Kidney (tissue), 14 donors: ENCODE data around the gene DACT3. TPM values are rescaled to one million over a fixed set of nuclear protein-coding genes. Genes with fewer than 3 reads are reported as not detected.

Source experiments
- DNase-seq, 5 donors: peaks; one replicate each; pipeline ENCODE4 v3.0.0-alpha.2; 2013 to 2020
- FAIRE-seq: peaks from 2 replicates; lab custom pipeline; 2012; peaks lifted over from hg19 to GRCh38; lab: Jason Lieb, UNC
- H3K27ac ChIP-seq, 2 donors: one replicate each; pipeline ENCODE4 v1.7.0; 2013; ENCODE audit warnings: low read depth in 2 of 2, low read length in 2 of 2, inconsistent platforms in 1 of 2
- H3K27me3 ChIP-seq: one replicate; pipeline ENCODE4 v1.7.1; 2013; ENCODE audit warnings: low read length, inconsistent platforms; ENCODE audit not compliant: control insufficient read depth, insufficient read depth
- H3K36me3 ChIP-seq, 3 donors: one replicate each; pipeline versions ENCODE4 v1.7.0 to v1.7.1; 2013; ENCODE audit warnings: low read length in 3 of 3, control low read depth in 1 of 3, inconsistent platforms in 1 of 3; ENCODE audit not compliant: insufficient read depth in 3 of 3, control insufficient read depth in 2 of 3
- H3K4me1 ChIP-seq, 3 donors: one replicate each; pipeline versions ENCODE4 v1.7.0 to v1.7.1; 2013; ENCODE audit warnings: low read length in 3 of 3, inconsistent platforms in 1 of 3, low read depth in 1 of 3; ENCODE audit not compliant: control insufficient read depth in 2 of 3, insufficient read depth in 2 of 3
- H3K4me3 ChIP-seq, 3 donors: one replicate each; pipeline versions ENCODE4 v1.7.0 to v1.8.1; 2013; ENCODE audit warnings: low read length in 3 of 3, control low read depth in 1 of 3, inconsistent platforms in 1 of 3
- H3K9ac ChIP-seq, 3 donors: one replicate each; pipeline versions ENCODE4 v1.7.0 to v1.7.1; 2013; ENCODE audit warnings: low read length in 3 of 3, control low read depth in 1 of 3, inconsistent platforms in 1 of 3
- H3K9me3 ChIP-seq, 3 donors: one replicate each; pipeline versions ENCODE4 v1.7.0 to v1.7.1; 2013; ENCODE audit warnings: low read length in 3 of 3, control low read depth in 1 of 3, inconsistent platforms in 1 of 3; ENCODE audit not compliant: control insufficient read depth in 2 of 3, insufficient read depth in 1 of 3
- CTCF ChIP-seq: IDR thresholded peaks from 3 replicates; pipeline ENCODE4 v1.5.1; 2012; ENCODE audit warnings: mild to moderate bottlenecking, moderate library complexity, borderline replicate concordance; ENCODE audit not compliant: insufficient read depth; ENCODE audit errors: extremely low read depth
- intact Hi-C: fragments of 100-400 bp; cut with DNase I; formaldehyde crosslinking; loops from one replicate; pipeline ENCODE4 v1.11.1; 2022
- polyA plus RNA-seq: library from polyadenylated mRNA; stranded (reverse); fragments of 350-450 nt; fragmentation: Illumina TruSeq; extraction: RNeasy Lipid Tissue Mini Kit (QIAGEN cat#74804); gene quantifications from one replicate; pipeline ENCODE4 v1.2.3, GENCODE V29; 2014; ENCODE audit warnings: low read depth, low replicate concordance; ENCODE audit not compliant: insufficient read depth
- total RNA-seq: library from RNA; stranded (reverse); fragmentation: NEBNext Ultra II Directional; extraction: Animal tissue kit (Norgen Biotek cat#: 25700); gene quantifications from one replicate; pipeline ENCODE4 v1.2.1, GENCODE V29; 2021
- donor health status: control.
- donor health status: control.
- donor health status: control.
- donor health status: control.
- donor health status: control.
- donor health status: DM: yes; HTN: yes; CAD: no.
- donor health status: Normal renal cell carcinoma (clear cell type).

DACT3 gene
- total and polyA plus RNA-seq, 2 donors from 2014 or later, result 5.4 to 10.4 TPM

DNA sequence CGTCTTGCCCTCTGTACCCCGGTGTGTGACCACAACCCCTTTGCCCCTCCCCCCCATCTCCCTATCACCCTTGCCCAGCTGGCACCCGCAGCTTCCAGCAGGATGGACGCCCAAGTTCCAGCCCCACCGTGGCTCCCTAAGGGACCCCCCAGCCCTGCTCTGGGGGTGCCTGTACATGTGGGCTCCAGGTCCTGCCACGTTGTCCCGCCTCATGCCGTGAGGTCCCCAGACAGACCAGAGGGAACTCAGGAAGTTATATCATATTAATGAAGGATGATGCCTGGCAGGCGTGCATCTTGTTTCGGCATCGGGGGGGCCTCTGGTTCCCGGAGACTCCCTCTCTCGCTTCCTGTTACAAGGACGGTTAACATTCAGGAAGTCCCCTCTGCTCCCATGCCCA is 34.5 kb downstream of the DACT3 start:
- H3K9me3 ChIP-seq, result no peaks in the 10 kb centered on the region
- no peak overlapping the region for H3K9ac ChIP-seq
- no peaks in the 10 kb centered on the region for H3K36me3 ChIP-seq
- peak overlapping the region; percentile 79 to 96 for H3K27ac ChIP-seq
- no peak overlapping the region for H3K4me3 ChIP-seq
- DNase-seq (peak in 1 of 5 donors; percentile 59), FAIRE-seq (no peak)
- H3K4me1 ChIP-seq, result peaks cover 0 to 13% (median 10%) of the 10 kb centered on the region in 3 donors
- TF ChIP-seq CTCF, result no peak
- intact Hi-C loops, result no loop called here
- H3K27me3 ChIP-seq, result no peaks in the 10 kb centered on the region

- H3K27ac ChIP-seq, result peak overlapping the region; percentile 79 to 96
- intact Hi-C loops, result no loop called here
- no peak for FAIRE-seq
Observed at GRCh38 chr19:46625731-46626130, 35.3 kb downstream of the DACT3 start.

DNA sequence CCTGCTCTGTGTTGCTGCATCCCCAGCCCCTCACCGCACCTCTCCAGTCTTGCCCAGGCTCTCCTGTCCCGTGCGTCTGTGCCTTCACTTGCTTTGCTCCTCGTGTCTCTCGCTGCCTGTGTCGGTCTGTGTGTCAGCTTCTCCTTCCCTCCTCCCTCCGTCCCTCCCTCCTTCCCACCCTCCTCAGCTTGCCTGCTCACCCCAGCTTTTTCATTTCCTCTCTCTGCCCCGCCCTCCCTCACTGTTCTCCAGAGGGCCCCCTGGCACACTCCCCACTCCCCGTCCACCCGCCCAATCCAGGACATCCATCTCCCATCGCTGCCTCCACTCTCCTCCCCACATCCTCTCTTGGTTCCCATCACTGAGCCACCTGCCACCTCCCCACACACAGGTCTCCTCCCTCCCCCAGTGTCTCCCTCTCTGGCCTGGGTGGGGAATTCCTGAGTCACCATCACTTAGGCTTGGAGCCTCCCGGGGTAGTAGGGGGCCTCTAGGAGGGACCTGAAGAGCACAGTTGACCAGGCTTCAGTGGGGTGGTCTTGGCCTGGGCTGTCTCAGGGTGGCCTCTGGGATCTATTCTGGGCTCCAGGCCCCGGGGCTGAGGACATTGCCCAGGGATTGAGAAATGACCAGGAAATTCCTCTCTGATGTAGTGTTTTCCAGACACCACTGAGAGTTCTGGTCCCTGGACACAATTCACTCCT is 35.9 kb downstream of the DACT3 start, which contains the start of gene PTGIR:
TSS of gene PTGIR (minus strand) at position 132 of the 704 bp plus-strand sequence. CDS start 864 bp downstream, outside the sequence.
- DNase-seq (peak in 3 of 5 donors; percentile 45 to 92 (median 84)), FAIRE-seq (no peak)
- Histone ChIP-seq H3K27ac (peak within 1 kb of the TSS; percentile 79 to 96), H3K9ac (peak within 1 kb of the TSS in 2 of 3 donors; percentile 34 to 41), H3K9me3 (no peaks in the 10 kb centered on the region), H3K36me3 (no peaks in the 10 kb centered on the region), H3K27me3 (no peaks in the 10 kb centered on the region), H3K4me3 (peak within 1 kb of the TSS in 2 of 3 donors; percentile 38 to 44), H3K4me1 (peaks cover 0 to 13% (median 10%) of the 10 kb centered on the region in 3 donors)
- TF ChIP-seq CTCF, result no peak
- intact Hi-C loops, result no loop called here

More at GRCh38 chr19:46625731-46626130, 35.3 kb downstream of the DACT3 start:
- Histone ChIP-seq H3K9me3 (no peaks in the 10 kb centered on the region), H3K4me3 (peak overlapping the region in 1 of 3 donors; percentile 17), H3K4me1 (peaks cover 0 to 13% (median 10%) of the 10 kb centered on the region in 3 donors), H3K9ac (peak overlapping the region in 1 of 3 donors; percentile 34), H3K36me3 (no peaks in the 10 kb centered on the region), H3K27me3 (no peaks in the 10 kb centered on the region)
- TF ChIP-seq CTCF, result no peak
- DNase-seq, result no peak
